CD4-positive, alpha-beta T cell treated with Interleukin-6 at 100 ng/mL for 8 hours (primary cell): ENCODE measurements around the gene FAM25G.
"Not testable (repeated sequence)": the region's sequence is repeated elsewhere in the genome, so short reads cannot be mapped to it uniquely, and the experiment has no call there.

Experiments used
- DNase-seq: peaks from one replicate; pipeline ENCODE4 v3.0.0-alpha.2; 2020; ENCODE audit warnings: mixed read lengths, low spot score

FAM25G gene

DNA sequence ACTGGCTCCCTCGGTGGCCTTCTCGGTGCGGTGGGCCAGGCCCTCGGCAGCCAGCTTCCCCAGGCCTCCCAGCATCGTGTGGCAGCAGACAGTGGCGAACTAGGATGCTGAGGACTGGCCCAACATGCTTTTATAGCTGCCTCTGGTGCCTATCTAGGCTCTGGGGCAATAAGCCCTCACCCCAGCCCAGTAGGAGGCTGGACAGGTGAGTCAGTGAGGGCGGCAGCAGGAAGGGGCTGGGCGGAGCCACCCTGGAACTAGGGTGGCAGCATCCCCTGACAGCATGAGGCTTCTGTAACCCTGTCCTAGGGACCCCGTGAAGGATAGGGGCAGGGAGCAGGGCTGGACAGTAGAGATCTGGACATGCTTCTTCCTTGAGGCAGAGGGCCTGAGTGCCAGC lies at the start of gene FAM25G:
Gene FAM25G (minus strand): TSS at position 101 of the 400 bp plus-strand sequence. CDS start 26 bp downstream, at position 75.
- DNase-seq = not testable (repeated sequence)

DNA sequence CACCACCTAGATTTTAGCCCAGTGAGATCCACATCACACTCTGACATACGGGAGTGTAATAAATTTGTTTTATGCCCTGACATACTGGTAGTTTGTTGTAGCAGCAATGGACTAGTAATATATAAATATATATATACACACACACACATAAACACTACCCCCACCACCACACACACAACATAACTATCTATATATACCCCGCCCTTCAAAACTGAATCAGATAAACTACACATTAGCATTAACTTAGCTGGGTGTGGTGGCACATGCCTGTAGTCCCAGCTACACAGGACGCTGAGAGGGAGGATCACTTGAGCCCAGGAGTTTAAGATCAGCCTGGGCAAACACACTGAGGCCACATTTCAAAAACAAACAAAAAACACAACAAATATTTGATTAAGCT lies 44.9 kb upstream of the FAM25G start:
- DNase-seq = not testable (repeated sequence)

DNA sequence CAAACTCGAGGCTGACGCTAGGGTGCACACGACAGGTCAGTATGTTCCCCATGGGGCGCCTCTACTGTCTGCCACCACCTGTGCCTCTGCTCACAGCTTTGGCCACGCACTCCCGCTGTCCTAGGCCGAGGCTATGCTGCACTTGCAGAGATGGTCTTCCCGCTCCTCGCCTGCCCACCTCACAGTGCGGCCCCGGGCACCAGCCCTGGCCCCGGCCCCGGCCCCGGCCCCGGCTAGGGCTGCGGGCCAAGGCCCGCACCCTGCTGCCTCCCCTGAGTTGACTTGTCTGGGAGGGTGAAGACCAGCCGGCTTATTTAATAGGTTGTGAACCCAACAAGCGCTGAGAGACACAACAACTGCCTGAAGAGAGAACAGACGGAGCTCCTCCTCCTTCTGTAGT lies 32.0 kb upstream of the FAM25G start, which contains the start of gene AGAP9:
Gene AGAP9 (minus strand): TSS at position 164 of the 400 bp plus-strand sequence. CDS start 112 bp downstream, at position 52.
- not testable (repeated sequence) for DNase-seq

DNA sequence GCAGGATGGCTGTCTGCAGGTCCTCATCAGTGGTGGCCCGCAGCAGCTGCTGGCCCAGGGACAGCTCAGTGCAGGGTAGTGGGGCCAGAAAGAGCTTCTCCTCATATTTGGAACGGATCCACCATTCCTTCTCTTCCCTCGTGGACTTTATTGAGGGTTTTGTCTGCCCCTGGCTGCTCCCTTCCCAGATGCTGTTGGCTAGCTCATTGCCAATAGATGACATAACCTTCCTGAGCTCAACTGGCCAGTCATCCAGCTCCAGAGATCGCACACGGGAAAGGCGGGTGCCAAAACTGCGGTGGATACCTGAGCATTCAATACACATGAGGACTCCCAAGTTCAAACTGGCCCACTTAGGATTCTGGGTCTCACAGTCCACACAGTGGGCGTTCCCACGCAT lies 10.8 kb upstream of the FAM25G start:
- not testable (repeated sequence) for DNase-seq

DNA sequence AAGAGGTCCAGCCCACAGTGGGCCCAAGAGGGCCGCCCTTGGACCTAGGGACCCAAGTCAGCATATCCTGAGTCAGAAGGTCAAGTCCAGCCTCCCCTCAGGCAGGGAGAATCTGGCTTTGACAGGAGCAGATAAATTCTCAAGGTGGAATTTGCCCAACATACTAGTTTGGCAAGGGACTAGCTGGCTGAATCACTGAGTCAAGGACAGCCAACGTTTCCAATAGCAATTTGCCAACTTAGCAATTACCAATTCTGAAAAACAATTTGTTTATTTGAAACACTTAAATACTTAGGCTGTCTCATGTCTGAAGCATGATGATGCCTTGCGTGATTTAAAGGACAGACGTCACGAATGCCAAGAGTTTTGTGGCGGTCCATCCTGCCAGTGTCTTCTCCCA lies 2.7 kb upstream of the FAM25G start:
- not testable (repeated sequence) for DNase-seq

DNA sequence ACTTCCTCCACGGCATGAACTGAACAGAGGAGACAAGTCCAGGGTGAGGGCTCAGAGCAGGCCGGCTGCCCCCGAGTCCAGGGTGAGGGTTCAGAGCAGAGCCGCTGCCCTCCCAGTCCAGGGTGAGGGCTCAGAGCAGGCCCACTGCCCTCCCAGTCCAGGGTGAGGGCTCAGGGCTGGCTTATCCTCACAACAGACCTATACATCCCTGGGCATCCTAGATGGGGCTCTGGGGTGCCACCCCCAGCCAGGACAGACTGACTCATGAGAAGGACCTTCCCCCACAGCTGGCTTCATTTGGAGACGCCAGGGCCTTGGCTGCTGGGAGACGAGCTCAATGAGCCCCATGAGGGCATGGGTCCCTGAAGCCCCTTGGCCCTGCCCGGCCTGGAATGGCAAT lies 1.9 kb downstream of the FAM25G start:
- DNase-seq = not testable (repeated sequence)

DNA sequence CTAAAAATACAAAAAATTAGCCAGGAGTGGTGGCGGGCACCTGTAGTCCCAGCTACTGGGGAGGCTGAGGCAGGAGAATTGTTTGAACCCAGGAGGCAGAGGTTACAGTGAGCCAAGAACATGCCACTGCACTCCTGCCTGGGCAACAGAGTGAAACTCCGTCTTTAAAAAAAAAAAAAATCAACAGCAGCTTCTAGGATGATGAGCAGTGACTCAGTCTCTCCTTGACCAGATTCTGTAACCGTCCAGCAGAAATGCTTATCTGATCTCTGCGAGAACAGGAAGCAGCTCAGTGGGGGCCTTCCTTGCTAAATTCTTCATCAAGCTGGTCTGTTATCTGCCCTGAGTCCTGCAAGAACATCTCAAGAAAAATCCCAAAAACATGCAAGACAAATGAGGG lies 5.6 kb downstream of the FAM25G start:
- not testable (repeated sequence) for DNase-seq

DNA sequence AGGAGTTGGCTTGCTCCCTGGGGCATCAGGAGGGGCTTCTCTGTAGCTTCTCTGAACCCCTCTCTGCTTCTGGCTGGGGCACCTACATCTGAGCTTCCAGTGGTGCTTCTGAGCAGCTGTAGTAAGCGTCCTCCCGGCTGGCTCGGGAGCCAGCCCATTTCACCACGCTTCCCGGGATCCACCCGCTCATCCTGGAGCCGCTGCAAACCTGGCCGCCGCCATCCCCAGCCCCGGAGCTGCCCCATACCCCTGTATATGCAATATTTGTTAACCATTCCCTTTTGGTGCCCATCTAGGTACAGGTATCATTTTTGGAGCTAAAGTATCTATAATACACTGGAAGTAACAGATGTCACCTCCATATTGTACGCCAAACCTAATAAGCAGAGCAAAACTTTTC lies 6.7 kb downstream of the FAM25G start:
- DNase-seq = not testable (repeated sequence)

DNA sequence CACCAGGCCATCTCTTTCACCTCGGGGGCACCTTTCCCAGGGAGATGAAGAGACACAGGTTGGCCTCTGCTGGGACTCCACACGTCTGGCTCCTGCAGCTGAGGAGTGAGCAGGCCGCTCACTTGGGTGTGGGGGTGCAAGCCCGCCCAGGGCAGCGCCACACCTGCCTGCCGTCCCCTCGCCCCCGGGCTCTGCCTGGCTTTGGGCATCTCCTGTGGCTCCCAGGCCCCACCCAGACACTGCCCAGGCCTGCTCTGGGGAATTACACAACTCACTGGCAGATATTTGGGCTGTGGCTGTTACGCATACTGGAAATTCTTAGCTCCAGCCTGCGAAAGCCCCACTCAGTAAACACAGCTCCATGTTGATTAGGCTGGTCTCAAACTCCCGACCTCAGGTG lies 7.6 kb downstream of the FAM25G start, which contains the start of gene ANXA8:
Gene ANXA8 (minus strand): TSS at position 193 of the 400 bp plus-strand sequence. CDS start 182 bp downstream, at position 11.
- not testable (repeated sequence) for DNase-seq

DNA sequence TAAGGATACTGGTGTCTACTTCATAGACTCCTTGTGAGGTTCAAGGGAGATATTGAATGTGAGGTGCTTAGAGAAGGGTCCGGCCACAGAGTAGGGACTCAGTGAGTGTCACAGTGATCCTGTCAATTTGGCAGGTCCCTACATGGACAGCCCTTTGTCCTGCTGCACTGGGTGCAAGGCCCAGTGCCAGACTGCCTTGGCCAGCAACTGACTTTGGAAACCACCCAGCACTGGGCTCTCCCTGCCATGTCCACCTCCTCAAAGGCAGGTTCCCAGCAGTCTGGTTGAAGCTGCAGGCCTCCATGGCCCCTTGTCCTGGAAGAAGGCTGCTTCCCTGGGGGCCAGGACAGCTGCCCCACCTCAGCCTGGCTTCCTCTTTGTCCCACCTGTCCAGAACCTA lies 9.1 kb downstream of the FAM25G start:
- not testable (repeated sequence) for DNase-seq

DNA sequence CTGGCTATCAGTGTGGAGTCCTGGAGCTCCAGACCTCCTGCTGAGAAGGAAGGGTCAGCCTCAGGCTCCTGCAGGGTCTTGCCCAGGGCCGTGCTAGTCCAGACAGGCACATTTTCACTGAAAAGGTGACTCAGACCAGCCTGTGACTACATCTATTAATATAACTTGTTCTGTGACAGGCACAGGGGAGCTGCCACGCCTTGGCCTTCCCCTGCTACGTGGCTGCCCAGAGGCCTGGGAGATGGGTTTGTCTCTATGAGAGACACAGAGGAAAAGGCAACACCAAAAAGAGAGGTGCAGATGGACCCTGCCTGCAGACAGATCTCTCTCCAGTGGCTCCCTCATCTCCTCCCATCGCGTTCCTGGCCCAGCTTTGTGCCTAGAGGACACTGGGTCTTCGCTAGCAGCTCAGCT lies 9.7 kb downstream of the FAM25G start:
- not testable (repeated sequence) for DNase-seq

DNA sequence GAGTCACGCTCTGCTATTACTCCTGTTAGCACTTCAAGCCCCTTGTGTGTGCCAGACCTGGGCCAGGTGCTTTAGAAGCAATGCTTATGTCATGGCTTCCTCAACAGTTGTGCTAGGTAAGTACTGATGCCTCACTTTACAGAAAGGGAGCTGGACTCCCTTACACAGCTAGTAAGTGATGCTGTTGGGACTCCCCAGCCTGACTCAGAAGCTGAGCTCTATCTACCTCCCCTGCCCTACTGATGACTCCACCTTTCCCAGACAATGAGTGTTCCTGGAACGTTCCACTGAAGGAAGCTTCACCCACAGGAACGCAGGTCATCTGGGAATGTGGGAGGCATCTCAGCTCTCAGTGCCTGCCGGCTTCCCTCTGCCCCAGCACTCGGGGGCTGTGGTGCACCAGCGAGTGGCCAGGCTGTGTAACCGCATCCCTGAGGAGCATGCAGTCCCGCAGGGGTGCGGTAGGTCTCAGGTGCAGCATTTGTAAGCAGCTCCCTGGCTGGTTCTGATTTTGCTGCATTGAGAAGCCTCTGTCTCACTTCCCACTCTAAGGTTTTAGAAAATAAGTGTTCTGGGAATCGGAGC lies 10.2 kb downstream of the FAM25G start:
- not testable (repeated sequence) for DNase-seq

DNA sequence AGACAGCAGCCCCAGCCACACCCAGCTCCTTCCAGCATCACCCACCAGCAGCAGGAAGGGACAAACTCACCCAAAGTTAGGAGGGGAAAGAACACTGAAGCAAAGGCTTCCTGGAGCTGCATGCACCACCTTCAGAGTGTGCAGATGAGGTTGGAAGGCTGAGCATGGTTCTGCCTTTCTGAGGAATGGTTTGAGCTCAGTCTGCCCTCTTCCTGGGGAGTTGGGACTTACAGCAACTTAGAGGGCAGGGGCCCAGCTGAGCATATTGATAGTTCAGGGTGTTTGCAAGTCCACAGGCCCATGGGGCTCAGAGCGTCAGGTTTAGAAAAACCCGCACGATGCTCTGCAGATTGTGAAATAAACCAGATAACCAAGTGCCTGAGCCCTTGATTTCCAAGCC lies 11.4 kb downstream of the FAM25G start:
- not testable (repeated sequence) for DNase-seq

DNA sequence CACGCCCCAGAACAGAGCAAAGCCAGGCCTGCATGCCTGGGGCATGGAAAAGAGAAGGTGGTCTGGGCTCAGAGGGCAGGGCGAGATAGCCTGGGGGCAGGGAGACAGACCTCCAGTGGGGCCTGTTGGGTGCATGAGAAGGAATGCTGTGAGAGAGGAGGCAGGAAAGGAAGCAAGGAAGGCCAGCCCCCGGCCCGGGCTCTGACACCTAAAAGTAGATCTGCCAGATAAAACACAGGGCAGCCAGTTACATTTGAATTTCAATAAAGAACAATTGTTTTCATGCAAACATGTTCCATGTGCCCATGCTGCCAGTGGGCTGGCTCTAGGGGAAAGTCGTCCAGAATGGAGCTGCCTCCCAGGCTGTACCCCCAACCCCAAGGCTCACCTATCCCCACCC lies 13.4 kb downstream of the FAM25G start:
- not testable (repeated sequence) for DNase-seq

DNA sequence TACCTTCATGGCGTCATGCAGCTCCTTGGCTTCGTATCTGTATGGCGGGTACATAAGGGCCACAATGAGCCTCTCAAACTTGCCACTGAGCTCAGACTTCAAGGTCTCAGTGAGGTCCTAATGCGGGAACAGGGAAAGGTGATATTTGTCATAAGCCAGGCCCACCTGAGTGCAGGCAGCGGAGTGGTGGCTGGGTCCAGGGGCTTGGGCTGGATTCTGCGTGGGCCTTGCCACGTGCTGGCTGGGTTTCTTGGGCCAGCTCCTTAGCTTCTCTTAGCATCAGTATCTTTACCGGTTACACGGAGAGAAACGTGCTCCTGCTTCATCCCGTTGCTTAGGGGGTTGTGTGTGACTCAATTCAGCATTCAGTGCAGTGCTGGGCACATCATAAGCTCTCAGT lies 14.4 kb downstream of the FAM25G start:
- DNase-seq = not testable (repeated sequence)

DNA sequence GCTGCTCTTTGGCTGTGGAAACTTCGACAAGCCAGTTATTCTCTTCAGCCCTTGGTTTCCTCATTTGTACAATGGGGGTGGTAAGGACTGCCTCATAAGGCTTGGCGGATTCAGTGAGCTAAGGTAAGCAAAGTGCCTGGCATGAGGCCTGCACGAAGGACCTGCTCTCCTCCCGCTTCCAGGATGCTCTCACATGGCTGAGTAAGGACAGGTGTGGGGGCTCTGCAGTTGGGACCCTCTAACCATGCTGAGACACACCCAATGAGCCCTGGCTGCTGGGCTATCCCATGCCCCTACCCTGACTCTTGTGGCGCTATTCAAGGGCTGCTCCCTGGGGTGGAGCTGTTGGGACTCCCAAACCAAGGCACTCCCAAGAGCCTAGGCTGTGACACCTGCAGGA lies 16.4 kb downstream of the FAM25G start:
- not testable (repeated sequence) for DNase-seq

DNA sequence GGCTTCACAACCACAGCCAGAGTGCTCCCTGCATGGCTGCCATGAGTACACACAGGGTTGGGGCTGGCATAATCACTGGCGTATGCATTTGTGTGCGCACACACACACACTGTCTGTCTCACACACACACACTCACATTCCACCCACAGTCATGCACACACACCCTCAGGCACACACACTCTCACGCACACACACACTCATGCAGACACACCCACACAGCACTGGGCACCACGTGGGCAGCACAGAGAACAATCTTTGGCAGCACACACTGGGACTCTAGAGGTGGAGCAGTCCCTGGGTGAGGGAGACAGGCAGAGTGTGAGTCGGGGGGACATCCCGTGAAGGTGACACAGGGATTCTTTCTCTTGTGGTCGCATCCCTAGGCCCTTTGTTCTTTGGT lies 18.0 kb downstream of the FAM25G start:
- DNase-seq = not testable (repeated sequence)

DNA sequence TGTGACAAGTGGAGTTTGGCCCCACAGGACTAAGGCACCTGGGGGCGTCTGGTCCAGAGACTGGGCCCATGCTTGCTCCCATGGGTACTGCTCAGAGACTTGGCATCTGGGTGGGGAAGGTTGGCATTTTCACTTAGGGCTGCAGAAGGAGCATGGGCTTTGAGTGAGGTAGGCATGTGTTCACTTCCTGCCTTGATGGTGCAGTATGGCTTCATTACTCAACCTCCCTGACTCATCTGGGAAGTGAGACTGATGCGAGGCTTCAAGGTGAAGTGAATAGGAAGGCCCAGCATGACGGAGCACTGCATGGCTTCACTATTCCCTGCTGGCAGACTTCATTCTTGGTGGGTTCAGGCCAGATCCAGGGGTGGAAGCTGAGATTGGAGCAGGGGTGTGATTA lies 18.9 kb downstream of the FAM25G start:
- not testable (repeated sequence) for DNase-seq

DNA sequence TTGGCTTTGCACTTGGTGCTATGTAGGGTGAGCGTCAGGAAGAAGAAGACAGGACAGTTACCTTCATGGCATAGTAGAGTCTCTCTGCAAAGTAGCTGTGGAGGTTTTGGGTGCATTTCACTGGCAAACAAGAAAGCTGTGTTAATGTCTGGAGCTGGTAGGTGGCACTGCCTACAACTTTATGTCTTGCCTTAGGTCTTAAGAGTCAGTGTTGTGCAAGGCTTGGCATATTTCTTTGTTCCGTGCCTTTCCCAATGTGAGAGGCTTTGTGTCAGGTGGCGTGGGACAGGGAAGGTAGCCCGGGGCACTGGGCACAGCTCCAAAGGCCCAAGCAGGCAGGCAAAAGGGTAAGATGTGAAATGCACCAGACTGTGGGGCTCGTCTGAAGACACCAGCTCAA lies 19.4 kb downstream of the FAM25G start:
- not testable (repeated sequence) for DNase-seq

DNA sequence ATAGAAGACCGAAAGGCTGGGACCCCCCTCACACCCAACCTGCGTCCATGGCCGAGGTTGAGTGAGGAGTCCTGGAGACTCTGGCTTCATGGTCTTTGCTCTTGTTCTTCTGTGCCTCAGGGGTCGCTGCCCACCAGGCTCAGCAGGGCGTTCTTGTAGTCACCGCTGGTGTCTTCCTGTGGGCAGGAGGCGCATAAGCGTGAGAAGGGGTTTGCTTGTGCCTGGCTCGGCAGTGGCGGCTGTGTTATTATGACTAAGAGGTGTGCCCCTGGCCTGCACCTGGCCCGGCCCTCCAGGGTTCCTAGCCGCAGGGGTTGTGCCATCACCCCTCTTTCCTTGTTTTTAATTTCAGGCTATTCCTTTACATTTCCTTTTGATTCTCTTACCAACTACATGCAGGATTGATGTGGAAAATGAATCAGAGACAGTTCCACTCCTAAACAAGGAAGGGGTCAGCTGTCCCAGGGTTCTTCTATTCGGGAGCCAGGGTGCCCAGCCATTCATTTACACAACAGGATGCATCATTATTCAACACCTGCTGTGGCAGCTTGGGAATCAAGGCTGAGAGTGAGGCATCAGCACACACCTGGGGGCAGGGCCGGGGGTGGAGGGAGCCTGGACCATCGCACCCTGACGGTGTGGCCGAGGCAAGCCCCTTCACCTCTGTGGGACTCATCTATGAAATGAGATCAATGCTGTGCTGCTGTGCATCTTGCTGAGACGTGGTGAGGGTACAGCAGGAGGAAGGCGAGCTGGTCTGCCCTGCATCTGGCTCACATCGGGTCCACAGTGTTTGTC lies 22.6 kb downstream of the FAM25G start:
- not testable (repeated sequence) for DNase-seq

DNA sequence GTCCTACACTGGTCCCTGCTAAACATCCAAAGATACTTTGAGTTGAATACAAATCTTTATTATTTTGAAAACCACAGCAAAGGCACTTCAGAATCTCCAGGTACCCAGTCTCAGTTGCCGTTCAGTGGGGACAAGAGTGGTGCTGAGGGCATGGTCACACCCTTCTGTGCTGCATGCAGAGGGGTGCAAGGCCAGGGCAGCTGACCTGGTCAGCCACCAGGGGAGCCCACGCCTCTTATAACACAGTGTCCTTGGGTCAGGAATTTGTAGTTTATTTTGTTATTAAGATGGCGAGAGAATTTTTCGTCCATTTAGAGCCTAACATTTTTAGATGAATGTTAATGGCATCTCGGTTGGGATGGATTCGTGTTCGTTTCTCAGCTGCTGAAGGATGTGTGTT lies 23.5 kb downstream of the FAM25G start:
- DNase-seq = not testable (repeated sequence)

DNA sequence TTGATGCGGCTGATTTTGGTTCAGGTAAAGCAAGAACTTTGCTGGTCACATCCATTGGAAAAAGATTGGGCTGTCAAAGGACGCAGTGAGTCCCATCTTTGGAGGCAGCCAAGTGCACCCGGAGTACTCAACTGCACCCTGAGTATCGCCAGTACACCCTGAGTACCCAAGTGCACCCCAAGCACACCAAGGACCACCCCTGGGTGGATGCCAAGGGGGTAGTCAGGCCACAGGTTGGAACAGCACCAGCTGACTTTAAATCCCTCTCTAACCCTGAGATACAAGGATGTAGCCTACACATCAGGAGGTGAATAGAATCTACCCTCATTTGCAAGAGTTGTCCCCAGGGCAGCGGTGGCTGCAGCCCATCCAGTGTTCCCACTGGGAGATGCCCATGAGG lies 24.0 kb downstream of the FAM25G start:
- DNase-seq = not testable (repeated sequence)
